Activated T-helper 1 cell treated with anti-CD3 and anti-CD28 coated beads, Interleukin-2, amount 50 U/mL, for 16 hours (primary cell): ENCODE measurements around the gene RCBTB1.

Experiments used
- DNase-seq, 2 donors: peaks; one replicate each; pipeline ENCODE4 v3.0.0-alpha.2; 2020; ENCODE audit warnings: low read depth in 1 of 2, low spot score in 1 of 2

The RCBTB1 gene

DNA sequence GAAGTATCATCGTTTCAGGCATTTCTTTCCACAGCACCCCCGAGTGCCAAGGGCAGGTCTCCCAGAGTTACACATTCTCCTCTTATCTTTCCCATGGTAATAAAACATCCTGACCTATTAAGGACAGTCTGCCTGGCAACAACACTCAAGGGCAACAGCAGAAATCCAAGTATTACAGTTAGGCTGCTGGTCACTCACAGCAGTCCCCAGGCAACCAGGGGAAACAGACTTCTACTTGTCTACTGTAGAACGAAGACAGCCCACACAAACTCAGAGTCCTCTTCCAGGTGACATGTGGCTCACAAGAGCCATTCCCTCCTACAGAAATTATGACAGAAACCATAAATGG lies 24.3 kb downstream of the RCBTB1 start:
- no peak for DNase-seq

DNA sequence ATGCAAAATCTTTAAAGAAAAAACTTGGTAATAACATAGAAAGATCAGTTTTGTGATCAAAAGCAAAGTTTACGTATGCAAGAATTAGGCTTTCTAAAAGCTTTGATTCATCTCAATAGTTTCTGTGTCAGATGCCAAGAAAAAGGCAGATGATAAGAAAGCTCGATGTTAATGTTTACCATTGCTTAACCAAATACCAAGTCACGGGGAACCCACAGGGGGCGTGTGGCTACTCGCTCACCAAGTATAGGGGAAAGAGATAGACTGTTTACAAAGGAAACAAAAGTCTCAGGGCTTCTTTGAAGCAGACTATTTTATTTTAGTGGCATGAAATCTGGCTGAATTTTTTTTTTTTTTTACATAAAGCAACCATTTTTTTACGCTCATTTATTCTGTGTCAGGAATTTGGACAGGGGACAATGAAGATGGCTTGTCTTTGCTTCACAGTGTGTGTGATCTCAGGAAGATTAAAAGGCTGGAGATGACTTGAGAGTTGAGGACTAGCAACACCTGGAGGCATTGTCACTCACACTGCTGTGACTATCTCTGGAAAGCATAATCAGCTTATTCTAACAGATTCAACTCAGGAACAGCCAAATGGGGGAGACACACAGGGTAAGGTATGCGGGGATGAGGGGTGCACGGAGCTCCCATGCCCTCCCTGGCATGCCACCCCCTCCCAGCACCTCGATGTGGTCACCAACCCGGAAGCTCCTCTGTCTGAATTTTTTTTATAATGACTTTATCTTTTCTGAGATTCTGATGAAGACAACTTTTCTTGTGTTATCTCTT lies 24.9 kb downstream of the RCBTB1 start:
- DNase-seq = no peak

DNA sequence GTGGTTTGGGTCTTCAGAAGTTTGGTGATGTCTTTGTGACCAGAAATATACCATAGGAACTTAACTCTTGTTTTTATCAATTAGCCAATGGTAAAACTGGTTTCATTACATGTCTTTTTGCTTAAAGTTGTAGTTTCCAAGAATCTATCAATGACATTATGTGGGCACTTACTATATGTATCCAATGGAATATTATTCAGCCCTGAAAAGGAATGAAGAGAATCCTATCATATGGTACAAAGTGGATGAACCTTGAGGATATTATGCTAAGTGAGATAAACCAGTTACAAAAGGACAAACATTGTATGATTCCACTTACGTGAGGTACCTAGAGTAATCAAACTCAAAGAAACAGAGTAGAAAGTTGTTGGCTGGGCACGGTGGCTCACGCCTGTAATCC lies 26.4 kb downstream of the RCBTB1 start:
- no peak for DNase-seq

DNA sequence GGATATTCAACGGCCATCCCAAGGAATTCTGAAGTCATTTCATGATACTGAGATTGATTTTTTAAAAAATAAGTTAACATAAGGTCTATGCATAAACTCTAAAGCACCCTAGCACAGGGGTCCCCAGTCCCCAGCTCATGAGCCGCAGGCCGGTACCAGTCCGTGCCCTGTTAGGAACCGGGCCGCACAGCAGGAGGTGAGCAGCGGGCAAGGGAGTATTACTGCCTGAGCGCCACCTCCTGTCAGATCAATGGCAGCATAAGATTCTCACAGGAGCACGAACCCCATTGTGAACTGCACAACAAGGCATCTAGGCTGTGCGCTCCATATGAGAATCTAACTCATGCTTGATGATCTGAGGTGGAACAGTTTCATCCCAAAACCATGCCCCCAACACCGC lies 31.0 kb downstream of the RCBTB1 start:
- DNase-seq = no peak

DNA sequence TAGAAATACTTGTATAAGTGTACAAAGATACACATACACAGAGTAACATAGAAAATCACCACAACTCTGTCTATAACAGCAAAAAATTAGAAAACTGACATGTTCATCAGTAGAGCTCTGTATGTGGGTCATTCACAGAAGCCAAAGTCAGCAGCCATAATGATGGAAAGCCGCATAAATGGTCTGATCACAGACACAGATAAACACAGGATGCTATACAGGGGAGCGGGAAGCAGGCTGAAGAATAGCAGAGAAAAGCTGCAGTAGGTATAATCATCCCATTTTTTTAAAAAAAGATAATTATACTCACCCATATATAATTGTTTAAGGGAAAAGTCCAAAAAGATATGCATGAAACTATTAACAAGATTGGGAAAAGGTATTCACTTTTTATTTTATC lies 31.5 kb downstream of the RCBTB1 start:
- DNase-seq = no peak

DNA sequence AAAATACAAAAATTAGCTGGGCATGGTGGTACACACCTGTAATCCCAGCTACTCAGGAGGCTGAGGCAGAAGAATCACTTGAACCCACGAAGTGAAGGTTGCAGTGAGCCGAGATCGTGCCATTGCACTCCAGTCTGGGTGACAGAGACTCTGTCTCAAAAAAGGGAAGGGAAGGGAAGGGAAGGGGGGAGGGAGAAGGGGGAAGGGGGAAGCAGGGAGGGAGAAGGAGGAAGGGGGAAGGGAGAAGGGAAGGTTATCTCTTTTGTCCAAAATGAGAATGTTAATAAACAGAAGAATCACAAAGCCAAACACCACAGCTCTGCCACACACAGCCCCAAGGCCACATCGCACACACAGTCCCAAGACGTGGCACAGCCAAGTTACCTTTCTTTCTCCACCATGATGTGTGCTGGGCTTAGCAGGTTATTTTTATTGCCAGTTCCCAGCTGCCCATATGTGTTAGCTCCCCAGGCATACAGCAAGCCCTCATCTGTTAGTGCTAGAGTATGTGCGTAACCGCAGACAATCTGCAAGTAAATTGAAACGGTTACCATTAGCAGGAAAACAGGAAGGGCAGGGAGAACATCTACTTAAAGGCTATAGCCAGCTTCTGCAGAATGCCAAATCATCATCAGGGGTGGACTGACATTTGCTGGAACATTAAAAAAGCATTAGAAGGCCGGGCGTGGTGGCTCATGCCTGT lies 34.3 kb downstream of the RCBTB1 start:
- DNase-seq = no peak

DNA sequence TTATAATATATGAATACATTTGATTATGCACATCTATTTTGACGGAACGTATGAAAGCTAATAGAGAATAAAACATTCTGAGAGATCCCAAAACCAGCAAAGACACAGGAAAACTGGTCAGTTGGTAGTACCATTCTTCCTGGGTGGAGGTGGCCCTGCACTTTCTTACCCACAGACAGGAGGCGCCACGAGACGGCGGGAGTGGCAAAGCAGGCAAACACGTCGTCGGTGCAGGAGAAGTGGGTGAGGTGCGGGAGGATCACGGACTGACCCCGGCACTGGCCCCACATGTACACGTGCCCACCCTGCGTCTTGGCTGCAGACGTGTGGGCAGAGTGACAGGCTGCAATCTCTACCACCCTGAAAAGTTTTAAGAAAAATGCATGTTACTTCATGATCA lies 36.1 kb downstream of the RCBTB1 start:
- DNase-seq = no peak

DNA sequence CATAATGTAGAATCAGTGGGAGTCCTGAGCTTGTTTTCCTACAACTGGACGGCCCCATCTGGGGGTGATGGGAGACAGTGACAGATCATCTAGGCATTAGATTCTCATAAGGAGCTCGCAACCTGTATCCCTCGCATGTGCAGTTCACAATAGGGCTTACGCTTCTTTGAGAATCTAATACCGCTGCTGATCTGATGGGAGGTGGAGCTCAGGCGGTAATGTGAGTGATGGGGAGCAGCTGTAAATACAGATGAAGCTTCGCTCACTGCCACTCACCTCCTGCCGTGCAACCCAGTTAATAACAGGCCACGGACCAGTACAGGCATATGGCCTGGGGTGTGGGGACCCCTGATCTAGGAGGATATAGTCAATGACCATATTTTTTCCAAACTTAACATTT lies 38.8 kb downstream of the RCBTB1 start:
- DNase-seq = no peak

DNA sequence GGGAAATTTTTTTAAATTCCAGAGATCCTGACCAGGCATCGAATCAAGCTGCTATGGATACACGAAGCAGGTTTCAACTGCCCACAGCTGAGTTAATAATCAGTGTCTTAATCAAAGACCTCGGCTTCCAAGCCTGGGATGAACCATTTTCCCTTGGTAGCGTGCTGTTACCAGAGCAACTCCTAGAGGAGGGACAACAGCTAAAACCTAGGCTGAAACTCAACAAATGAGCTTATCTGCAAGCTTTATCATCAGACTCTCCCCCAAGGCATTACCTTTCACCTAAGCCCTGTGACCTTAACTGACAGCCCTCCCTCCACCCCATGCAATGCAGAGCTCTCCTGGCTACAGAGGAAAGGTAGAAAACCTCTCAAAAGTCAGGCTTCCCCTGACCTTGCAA lies 39.7 kb downstream of the RCBTB1 start:
- no peak for DNase-seq

DNA sequence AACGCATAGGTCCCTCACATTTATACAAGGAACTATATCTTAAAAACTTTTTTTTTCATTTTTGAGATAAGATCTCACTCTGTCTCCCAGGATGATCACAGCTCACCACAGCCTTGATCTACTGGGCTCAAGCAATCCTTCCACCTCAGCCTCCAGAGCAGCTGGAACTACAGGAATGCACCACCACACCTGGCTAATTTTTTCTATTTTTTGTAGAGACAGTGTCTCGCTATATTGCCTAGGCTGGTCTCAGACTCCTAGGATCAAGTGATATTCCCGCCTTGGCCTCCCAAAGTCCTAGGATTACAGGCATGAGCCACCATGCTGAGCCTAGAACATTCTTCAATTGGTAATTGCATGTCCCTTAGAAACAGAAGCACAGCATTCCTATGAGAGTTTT lies 41.7 kb downstream of the RCBTB1 start:
- no peak for DNase-seq

DNA sequence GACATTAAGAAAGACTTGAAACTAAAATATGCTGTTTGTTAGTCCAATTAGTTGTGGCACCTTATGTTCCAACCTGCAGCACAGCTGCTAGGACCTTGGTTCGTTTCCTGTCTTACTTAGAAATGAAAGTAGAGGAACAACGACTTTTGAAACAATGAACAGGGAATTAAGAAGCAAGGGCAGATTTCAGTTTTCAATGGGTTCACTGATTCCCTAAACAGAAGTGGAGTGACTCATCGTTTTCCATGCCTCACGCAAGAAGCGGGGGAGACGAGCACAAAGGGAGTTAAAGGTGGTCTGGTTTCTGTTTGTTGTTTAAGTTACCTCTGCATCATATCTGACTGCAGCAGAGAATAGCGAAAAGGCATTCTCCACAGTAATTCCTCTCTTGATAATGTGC lies 44.8 kb downstream of the RCBTB1 start:
- no peak for DNase-seq

DNA sequence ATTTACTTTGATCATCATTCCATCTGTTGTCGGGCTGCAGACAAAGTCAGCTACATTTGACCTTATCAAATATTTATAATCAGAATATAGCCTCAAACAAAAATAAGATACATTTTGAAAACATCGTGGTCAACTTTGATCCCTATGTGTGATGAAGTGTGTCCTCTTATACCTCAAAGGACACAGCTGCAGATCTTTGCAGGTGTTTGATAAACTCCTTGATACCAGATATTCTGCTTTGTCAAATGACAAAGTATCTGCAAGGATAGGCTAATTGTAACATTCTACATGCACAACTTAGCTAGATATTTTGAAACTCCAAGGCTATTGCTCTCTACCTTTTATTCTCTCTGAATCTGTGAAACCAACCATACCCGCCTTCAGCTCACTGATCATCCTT lies 45.6 kb downstream of the RCBTB1 start:
- no peak for DNase-seq

DNA sequence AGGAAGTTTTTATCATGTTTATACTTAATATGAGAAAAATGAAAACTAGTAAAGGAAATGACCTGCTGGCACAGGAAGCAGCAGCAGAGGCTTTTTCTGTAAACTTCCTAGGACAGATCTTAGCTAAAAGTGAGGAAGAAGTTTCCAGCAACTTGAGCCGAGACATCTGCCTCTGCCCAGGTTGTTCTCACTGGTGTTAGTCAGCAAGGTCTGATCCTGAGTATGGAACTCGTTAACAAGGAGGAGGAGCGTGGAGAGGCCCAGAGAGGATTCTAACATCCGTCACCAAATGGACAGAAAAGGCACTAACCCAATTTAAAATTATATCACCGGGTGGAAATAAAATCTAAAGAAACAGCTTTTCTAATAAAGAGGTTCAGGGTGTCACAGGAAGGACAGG lies 46.0 kb downstream of the RCBTB1 start:
- DNase-seq = no peak

DNA sequence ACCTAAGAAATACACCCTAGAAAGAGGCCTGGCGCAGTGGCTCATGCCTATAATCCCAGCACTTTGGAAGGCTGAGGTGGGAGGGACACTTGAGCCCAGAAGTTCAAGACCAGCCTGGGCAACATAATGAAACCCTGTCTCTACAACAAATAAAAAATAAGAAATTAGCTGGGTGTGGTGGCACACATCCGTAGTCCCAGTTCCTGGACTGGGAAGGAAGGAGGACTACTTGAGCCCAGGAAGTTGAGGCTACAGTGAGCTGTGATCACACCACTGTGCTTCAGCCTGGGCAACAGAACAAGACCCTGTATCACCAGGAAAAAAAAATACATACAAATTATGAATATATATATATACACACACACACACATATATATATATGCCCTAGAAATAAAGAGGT lies 47.0 kb downstream of the RCBTB1 start:
- DNase-seq = no peak

DNA sequence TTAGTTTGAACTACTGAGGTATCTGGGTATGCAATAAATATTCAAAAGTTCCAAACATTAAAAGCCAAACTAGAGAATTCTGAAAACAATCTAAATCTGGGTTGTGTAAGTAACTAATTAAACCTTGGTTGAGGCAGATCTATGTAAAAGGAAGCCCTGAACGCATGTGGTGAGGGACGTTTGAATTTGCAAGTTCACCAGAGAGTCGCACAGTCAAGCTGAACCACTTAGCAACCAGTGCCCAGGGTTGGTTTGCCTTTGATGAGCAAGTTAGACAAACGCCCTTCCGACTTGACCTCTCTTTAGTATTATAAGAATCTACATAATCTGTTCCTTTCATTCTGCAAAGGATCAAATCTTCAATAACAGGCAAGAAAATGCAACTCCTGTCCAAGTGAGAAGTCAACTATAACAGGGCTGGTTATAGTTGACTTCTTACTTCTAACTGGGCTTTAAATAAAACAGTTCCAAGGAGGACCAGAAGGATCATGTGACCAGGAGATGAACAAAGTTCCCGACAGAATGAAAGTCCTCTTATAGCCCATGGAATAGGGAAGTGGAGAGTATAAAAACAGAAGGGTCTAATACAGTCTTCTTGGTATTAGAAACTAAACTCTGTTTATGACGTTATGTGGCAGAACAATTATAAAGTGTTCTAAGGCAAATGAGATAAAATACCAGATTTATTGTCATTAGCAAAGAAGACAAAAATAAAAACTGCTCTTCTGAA lies 49.0 kb downstream of the RCBTB1 start:
- no peak for DNase-seq

DNA sequence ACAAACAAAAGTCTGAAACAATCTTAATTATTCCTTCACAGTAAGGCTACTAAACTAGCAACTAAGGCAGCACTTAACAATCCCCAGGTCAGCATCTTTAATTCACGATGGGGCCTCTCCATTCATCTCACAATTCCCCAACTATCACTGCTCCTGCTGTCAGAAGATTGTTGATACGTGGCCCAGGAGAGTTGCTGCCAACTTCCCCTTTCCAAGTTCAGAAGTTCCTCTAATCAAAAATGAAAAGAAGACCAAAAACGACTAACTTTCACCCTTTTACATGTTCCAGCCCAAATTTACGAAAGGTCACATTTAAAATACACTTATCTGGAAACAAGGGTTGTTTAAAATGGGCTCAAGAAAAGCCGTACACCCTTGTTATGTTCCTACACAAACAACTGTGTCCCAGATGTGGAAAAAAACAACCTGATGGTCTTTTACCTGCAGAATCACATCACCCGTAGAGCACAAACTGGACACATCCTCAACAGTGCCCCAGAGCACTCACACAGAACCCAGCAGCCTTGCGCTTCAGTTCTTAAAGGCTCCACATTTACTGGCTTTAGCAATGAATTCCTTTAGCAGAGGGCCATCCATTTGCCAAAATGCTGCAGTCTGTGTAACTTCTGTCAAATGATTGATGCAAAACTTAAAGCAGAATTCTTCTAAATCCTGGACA lies 51.6 kb downstream of the RCBTB1 start:
- DNase-seq = no peak

DNA sequence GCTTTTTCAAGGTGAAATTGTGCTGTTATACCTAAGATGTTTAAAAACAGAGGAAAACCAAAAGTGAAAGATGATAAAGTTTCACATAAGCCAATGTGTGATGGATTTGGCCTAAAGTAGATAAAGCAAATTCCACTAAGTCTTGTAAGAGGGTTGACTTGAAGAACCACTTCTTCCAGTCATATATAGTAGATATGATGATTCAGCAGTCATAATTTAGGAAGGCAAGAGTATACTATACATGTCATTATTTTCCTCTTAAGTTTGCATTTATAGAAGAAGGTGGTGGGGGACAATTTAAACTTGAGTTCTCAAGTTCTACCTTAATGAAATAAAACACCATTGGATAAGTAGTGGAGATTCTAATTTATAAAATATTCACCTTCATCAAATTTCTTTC lies 52.3 kb downstream of the RCBTB1 start:
- no peak for DNase-seq

DNA sequence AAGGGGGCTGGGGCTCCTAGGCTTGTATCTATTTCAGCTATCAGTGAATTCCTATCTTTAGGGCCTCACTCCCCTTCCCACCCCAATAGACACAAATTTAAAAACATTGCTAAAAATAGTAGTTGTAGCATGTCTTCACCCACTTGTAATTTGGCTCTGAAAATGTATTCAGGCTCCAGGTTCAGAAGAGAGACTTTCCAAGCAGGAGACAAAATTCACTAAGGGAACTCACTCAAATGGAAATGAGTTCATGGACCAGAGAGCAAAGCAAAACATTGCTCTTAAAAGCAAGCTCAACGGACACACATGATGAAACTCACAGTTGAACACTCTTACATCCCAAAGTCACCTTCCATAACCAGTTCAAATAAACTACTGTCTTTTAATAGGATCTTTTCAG lies 52.8 kb downstream of the RCBTB1 start:
- no peak for DNase-seq

DNA sequence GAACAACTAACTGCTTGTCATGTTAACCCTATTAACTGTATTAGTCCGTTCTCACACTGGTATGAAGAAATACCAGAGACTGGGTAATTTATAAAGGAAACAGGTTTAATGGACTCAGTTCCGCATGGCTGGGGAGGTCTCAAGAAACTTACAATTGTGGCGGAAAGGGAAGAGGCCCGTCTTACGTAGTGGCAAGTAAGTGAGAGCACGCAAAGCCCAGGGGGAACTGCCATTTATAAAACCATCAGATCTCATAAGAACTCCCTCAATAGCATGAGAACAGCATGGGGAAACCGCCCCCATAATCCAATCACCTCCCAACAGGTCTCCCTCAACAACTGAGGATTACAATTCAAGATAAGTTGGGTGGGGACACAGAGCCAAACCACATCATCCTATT lies 54.9 kb downstream of the RCBTB1 start:
- DNase-seq = no peak

DNA sequence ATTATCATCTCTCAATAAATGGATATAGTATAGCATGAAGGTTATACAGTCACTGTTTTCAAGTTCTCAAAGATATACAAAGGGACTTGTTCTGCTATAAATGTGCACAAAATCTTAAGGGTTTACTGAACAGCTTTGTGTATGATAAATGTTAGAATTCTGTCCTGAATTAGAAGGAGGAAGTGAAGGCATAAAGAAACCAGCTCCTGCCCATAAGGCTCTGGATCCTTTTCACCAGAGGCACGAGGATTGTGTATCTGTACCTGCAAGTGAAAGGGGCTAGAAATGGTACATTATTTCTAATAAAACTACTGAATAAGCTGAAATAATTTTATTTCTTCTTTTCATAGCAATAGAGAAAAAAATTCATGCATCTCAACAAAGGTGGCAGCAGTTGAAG lies 57.2 kb downstream of the RCBTB1 start:
- DNase-seq = no peak

DNA sequence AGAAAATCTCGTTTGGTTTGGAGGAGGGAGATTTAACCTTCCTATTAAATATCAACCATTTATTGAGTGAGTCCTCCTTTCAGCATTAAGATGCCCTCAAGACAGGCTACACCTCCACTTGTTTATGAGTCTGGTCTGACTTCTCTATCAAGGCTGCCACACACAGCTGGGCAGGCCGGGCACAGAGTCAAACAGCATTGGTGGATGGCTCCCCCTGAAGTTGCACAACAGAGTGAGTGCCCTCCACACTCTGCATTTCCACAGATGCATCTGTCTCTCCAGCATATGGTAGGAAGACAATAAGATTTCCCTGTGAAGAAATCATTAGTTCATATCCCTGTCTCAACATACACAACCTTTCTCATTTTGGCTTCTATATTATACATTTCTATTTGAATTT lies 58.2 kb downstream of the RCBTB1 start:
- no peak for DNase-seq
